ENCODE measurements around the gene MYADM.

GRCh38 chr19:53884256-53884655 is 16.6 kb downstream of the MYADM start:
- TF ChIP-seq E2F5 (CRISPR knock-in tag; IDR thresholded peaks at IDR 0.05) (no peak), CTCF (IDR thresholded peaks at IDR 0.05) (no peak), TEAD1 (CRISPR knock-in tag; IDR thresholded peaks at IDR 0.05) (no peak), ARID4B (CRISPR knock-in tag; IDR thresholded peaks at IDR 0.05; ENCODE audit: borderline replicate concordance) (no peak), ZNF512 (CRISPR knock-in tag; IDR thresholded peaks at IDR 0.05; ENCODE audit: borderline replicate concordance) (no peak), TP53 (CRISPR knock-in tag; IDR thresholded peaks at IDR 0.05) (no peak), JUN (CRISPR knock-in tag; IDR thresholded peaks at IDR 0.05) (no peak)

Data from WTC11 (cell line).